H1 (cell line): ENCODE data around the gene LTBP1. TPM values are rescaled to one million over a fixed set of nuclear protein-coding genes. Genes with fewer than 3 reads are reported as not detected.

Experiments
- CTCF ChIA-PET: fragments of 300-600 bp; sonication (Branson Sonifier 250); formaldehyde crosslinking; loops from one replicate; lab custom pipeline; 2021; ENCODE audit not compliant: partially characterized antibody; lab: Charles Lee
- POLR2A ChIA-PET: fragments of 300-600 bp; sonication (Branson Sonifier 250); formaldehyde crosslinking; loops from one replicate; lab custom pipeline; 2021; ENCODE audit warnings: inconsistent platforms; ENCODE audit not compliant: partially characterized antibody; lab: Charles Lee
- DNase-seq, 2 experiments: peaks; one replicate each; pipeline versions ENCODE4 v3.0.0 to v3.0.0-alpha.2; 2010 to 2022; ENCODE audit warnings: low spot score in 2 of 2, low read depth in 1 of 2, mixed read lengths in 1 of 2
- FAIRE-seq: peaks from 2 replicates; lab custom pipeline; 2011; peaks lifted over from hg19 to GRCh38; lab: Jason Lieb, UNC
- H2AFZ ChIP-seq: 2 replicates; pipeline ENCODE4 v1.8.1; 2012; ENCODE audit warnings: low read length, inconsistent platforms
- H2AK5ac ChIP-seq: 2 replicates; pipeline ENCODE4 v1.6.1; 2013; ENCODE audit warnings: low read depth, low read length
- H2BK120ac ChIP-seq: replicated peaks from 2 replicates; pipeline ENCODE3; 2013; ENCODE audit warnings: low read depth, low read length, inconsistent platforms
- H2BK12ac ChIP-seq: 2 replicates; pipeline ENCODE4 v1.6.1; 2013; ENCODE audit warnings: low read depth, low read length
- H2BK15ac ChIP-seq: 2 replicates; pipeline ENCODE4 v1.6.1; 2013; ENCODE audit warnings: low read length
- H2BK20ac ChIP-seq: 2 replicates; pipeline ENCODE4 v1.6.1; 2013; ENCODE audit warnings: low read length
- H2BK5ac ChIP-seq: 2 replicates; pipeline ENCODE4 v1.6.1; 2013; ENCODE audit warnings: low read depth, low read length
- H3K14ac ChIP-seq: 2 replicates; pipeline ENCODE4 v1.6.1; 2013; ENCODE audit warnings: inconsistent platforms; ENCODE audit not compliant: insufficient read length
- H3K18ac ChIP-seq: 2 replicates; pipeline ENCODE4 v1.6.1; 2013; ENCODE audit warnings: low read length; ENCODE audit errors: extremely low read depth
- H3K23ac ChIP-seq: 2 replicates; pipeline ENCODE4 v1.6.1; 2013; ENCODE audit warnings: inconsistent platforms; ENCODE audit not compliant: insufficient read length
- H3K23me2 ChIP-seq: 2 replicates; pipeline ENCODE4 v1.6.1; 2013; ENCODE audit warnings: low read depth, low read length
- H3K27ac ChIP-seq: 2 replicates; pipeline ENCODE4 v1.6.1; 2011; ENCODE audit warnings: low read depth, low read length, inconsistent platforms
- H3K27me3 ChIP-seq, 4 experiments: replicated peaks in 1 of 4; 1 replicate in 1 of 4; 2 replicates in 3 of 4; pipeline versions ENCODE4 v1.6.1 to v1.8.1; 2011 to 2013; ENCODE audit warnings: low read length in 3 of 4, mild to moderate bottlenecking in 3 of 4, inconsistent platforms in 2 of 4, mixed read lengths in 2 of 4, moderate library complexity in 1 of 4; ENCODE audit not compliant: control insufficient read depth in 3 of 4, insufficient read depth in 3 of 4; ENCODE audit errors: extremely low read depth in 1 of 4
- H3K36me3 ChIP-seq, 4 experiments: 2 replicates each; pipeline versions ENCODE4 v1.6.1 to v1.8.1; 2011 to 2013; ENCODE audit warnings: mild to moderate bottlenecking in 4 of 4, low read length in 3 of 4, moderate library complexity in 2 of 4, control low read depth in 1 of 4, inconsistent platforms in 1 of 4; ENCODE audit not compliant: insufficient read depth in 4 of 4, control insufficient read depth in 2 of 4
- H3K4ac ChIP-seq: replicated peaks from 2 replicates; pipeline ENCODE3; 2013; ENCODE audit warnings: low read length, low read depth, mixed read lengths, inconsistent platforms; ENCODE audit not compliant: insufficient read length
- H3K4me1 ChIP-seq, 4 experiments: replicated peaks in 1 of 4; 1 replicate in 1 of 4; 2 replicates in 3 of 4; pipeline versions ENCODE4 v1.6.1 to v1.8.1; 2011 to 2013; ENCODE audit warnings: low read length in 3 of 4, inconsistent platforms in 2 of 4, mixed read lengths in 1 of 4; ENCODE audit not compliant: insufficient read depth in 4 of 4, control insufficient read depth in 3 of 4
- H3K4me2 ChIP-seq, 2 experiments: 2 replicates each; pipeline versions ENCODE4 v1.6.1 to v1.8.1; 2011 to 2013; ENCODE audit warnings: low read depth in 2 of 2, low read length in 2 of 2, control low read depth in 1 of 2, inconsistent platforms in 1 of 2, mild to moderate bottlenecking in 1 of 2; ENCODE audit not compliant: insufficient read depth in 1 of 2
- H3K4me3 ChIP-seq, 4 experiments: fragments of 200-600, 300-600 bp in 1 of 4; sonication (generic), shearing (Covaris generic), sonication (Bioruptor Twin) in 1 of 4; 2 replicates each; pipeline versions ENCODE4 v1.5.1 to v1.8.1; 2011 to 2016; ENCODE audit warnings: low read length in 4 of 4, low read depth in 3 of 4, control low read depth in 2 of 4, inconsistent platforms in 2 of 4, mild to moderate bottlenecking in 2 of 4, mixed read lengths in 1 of 4, moderate library complexity in 1 of 4; ENCODE audit not compliant: insufficient read depth in 2 of 4; ENCODE audit errors: extremely low read depth in 1 of 4
- H3K56ac ChIP-seq: replicated peaks from 2 replicates; pipeline ENCODE3; 2013; ENCODE audit warnings: low read depth, mild to moderate bottlenecking, mixed read lengths, low read length, inconsistent platforms; ENCODE audit not compliant: insufficient read length
- H3K79me1 ChIP-seq: 2 replicates; pipeline ENCODE4 v1.6.1; 2013; ENCODE audit warnings: low read depth, low read length, control low read depth
- H3K79me2 ChIP-seq, 2 experiments: 2 replicates each; pipeline versions ENCODE4 v1.6.1 to v1.8.1; 2012 to 2013; ENCODE audit warnings: low read length in 2 of 2, mild to moderate bottlenecking in 2 of 2, inconsistent platforms in 1 of 2; ENCODE audit not compliant: insufficient read depth in 2 of 2, control insufficient read depth in 1 of 2
- H3K9ac ChIP-seq, 4 experiments: replicated peaks in 1 of 4; 1 replicate in 1 of 4; 2 replicates in 3 of 4; pipeline versions ENCODE4 v1.6.1 to v1.8.1; 2011 to 2013; ENCODE audit warnings: low read depth in 3 of 4, low read length in 3 of 4, control low read depth in 2 of 4, mild to moderate bottlenecking in 2 of 4, moderate library complexity in 2 of 4, inconsistent platforms in 1 of 4; ENCODE audit errors: extremely low read depth in 1 of 4
- H3K9me3 ChIP-seq, 2 experiments: 2 replicates each; pipeline versions ENCODE4 v1.6.1 to v1.8.1; 2012 to 2013; ENCODE audit warnings: mild to moderate bottlenecking in 2 of 2, moderate library complexity in 2 of 2, control low read depth in 1 of 2, inconsistent platforms in 1 of 2, low read depth in 1 of 2, low read length in 1 of 2, mixed read lengths in 1 of 2; ENCODE audit not compliant: insufficient read depth in 2 of 2
- H4K20me1 ChIP-seq, 2 experiments: replicated peaks in 1 of 2; 2 replicates each; pipeline versions ENCODE3 to v1.8.1; 2011 to 2013; ENCODE audit warnings: inconsistent platforms in 2 of 2, low read length in 2 of 2, mild to moderate bottlenecking in 1 of 2; ENCODE audit not compliant: insufficient read depth in 2 of 2, control insufficient read depth in 1 of 2
- H4K5ac ChIP-seq: 2 replicates; pipeline ENCODE4 v1.6.1; 2013; ENCODE audit warnings: low read length, low read depth, mixed read lengths, inconsistent platforms; ENCODE audit not compliant: insufficient read length
- H4K8ac ChIP-seq: 2 replicates; pipeline ENCODE4 v1.8.0; 2013; ENCODE audit warnings: mild to moderate bottlenecking, moderate library complexity, low read length, inconsistent platforms; ENCODE audit not compliant: insufficient read depth; ENCODE audit errors: extremely low read depth
- H4K91ac ChIP-seq: replicated peaks from 2 replicates; pipeline ENCODE3; 2013; ENCODE audit warnings: low read length, mixed read lengths, inconsistent platforms; ENCODE audit not compliant: insufficient read length
- BCL11A ChIP-seq, 2 experiments: IDR thresholded peaks; one replicate each; pipeline ENCODE4 v1.6.1; 2011; ENCODE audit warnings: low read depth in 2 of 2, low read length in 2 of 2, mild to moderate bottlenecking in 2 of 2
- CEBPB ChIP-seq: IDR thresholded peaks from 2 replicates; pipeline ENCODE4 v1.6.1; 2012; ENCODE audit warnings: low read depth, low read length
- CTBP2 ChIP-seq: IDR thresholded peaks from 2 replicates; pipeline ENCODE4 v1.7.0; 2011; ENCODE audit warnings: borderline replicate concordance, mild to moderate bottlenecking, moderate library complexity, mixed read lengths, low read length; ENCODE audit not compliant: insufficient read depth, insufficient read length
- CTCF ChIP-seq, 3 experiments: IDR thresholded peaks; 1 replicate in 2 of 3; 2 replicates in 1 of 3; pipeline versions ENCODE4 v1.5.1 to v1.6.1; 2011; ENCODE audit warnings: low read length in 3 of 3, mild to moderate bottlenecking in 3 of 3, inconsistent platforms in 2 of 3, low read depth in 1 of 3, moderate library complexity in 1 of 3; ENCODE audit not compliant: insufficient read depth in 1 of 3; ENCODE audit errors: control extremely low read depth in 1 of 3
- GABPA ChIP-seq: IDR thresholded peaks from 2 replicates; pipeline ENCODE4 v1.6.1; 2011; ENCODE audit warnings: mild to moderate bottlenecking, low read length, moderate library complexity, borderline replicate concordance; ENCODE audit not compliant: insufficient read depth
- GTF2F1 ChIP-seq: IDR thresholded peaks from 2 replicates; pipeline ENCODE4 v1.6.1; 2012; ENCODE audit warnings: low read depth, low read length, improper control_type of control experiment, borderline replicate concordance
- KDM5A ChIP-seq: fragments of 200-600 bp; IDR thresholded peaks from 2 replicates; pipeline ENCODE4 v1.7.1; 2012; ENCODE audit warnings: mild to moderate bottlenecking, low read length, inconsistent platforms, mixed read lengths
- SIRT6 ChIP-seq: IDR thresholded peaks from one replicate; pipeline ENCODE4 v1.7.1; 2012; ENCODE audit warnings: low read length, inconsistent platforms
- TAF7 ChIP-seq: optimal IDR thresholded peaks from 2 replicates; pipeline ENCODE3; 2011; ENCODE audit warnings: low read depth, mild to moderate bottlenecking, inconsistent platforms, low read length, moderate library complexity, borderline replicate concordance
- TBP ChIP-seq: IDR thresholded peaks from 2 replicates; pipeline ENCODE4 v1.6.1; 2011; ENCODE audit warnings: low read depth, low read length, improper control_type of control experiment
- WGBS, 2 experiments: shearing (Covaris generic) in 1 of 2; methylation state at CpG; one replicate each; pipeline versions ENCODE4 v1.1.6 to v1.1.7; 2013 to 2015; ENCODE audit warnings: low lambda C conversion rate in 2 of 2, mixed read lengths in 2 of 2, inconsistent platforms in 1 of 2, low coverage in 1 of 2, missing lambda C conversion rate in 1 of 2; ENCODE audit not compliant: insufficient replicate concordance in 2 of 2, insufficient coverage in 1 of 2, insufficient read length in 1 of 2; ENCODE audit errors: extremely low coverage in 1 of 2, missing lambda C conversion rate in 1 of 2; 5-methylcytosine and 5-hydroxymethylcytosine counted together
- polyA plus RNA-seq, 7 experiments: library from polyadenylated mRNA; depleted of rRNA in 3 of 7; stranded (reverse) in 5 of 7; unstranded in 2 of 7; fragments of >200 nt in 5 of 7; fragments of 200-250 nt in 2 of 7; gene quantifications; 1 replicate in 5 of 7; 2 replicates in 1 of 7; 4 replicates in 1 of 7; pipeline versions ENCODE4 v1.2.1 to v1.2.3, GENCODE V29; 2011 to 2013; ENCODE audit warnings: missing spikeins in 2 of 7, mixed read lengths in 2 of 7
- total RNA-seq: library from RNA; stranded (reverse); fragmentation: NEBNext Ultra II Directional; extraction: Animal tissue kit (Norgen Biotek cat#: 25700); gene quantifications from 2 replicates; pipeline ENCODE4 v1.2.1, GENCODE V29; 2021

LTBP1 gene
- total and polyA plus RNA-seq, 2 of the 8 experiments (the other 6 are each of a cell fraction or from before 2014, with no cell fraction given): 15.4 to 24.7 TPM

- no peaks in the 10 kb centered on the region for H3K79me1 ChIP-seq
- H4K8ac ChIP-seq: no peak overlapping the region
- no peak overlapping the region for H3K4me2 ChIP-seq
- H3K14ac ChIP-seq: no peak overlapping the region
- no peak overlapping the region for H2BK5ac ChIP-seq
- no peak overlapping the region for H2AK5ac ChIP-seq
- H3K23me2 ChIP-seq: no peaks in the 10 kb centered on the region
- no peaks in the 10 kb centered on the region for H3K79me2 ChIP-seq
- CTCF ChIA-PET: interaction anchor here (0.9 to 1.0 kb wide), 3 partner anchors 12 to 21 kb away, joined by 3 to 6 read pairs (median 3); no protein-coding TSS in a partner anchor
- no peak overlapping the region for H3K27ac ChIP-seq
- H2BK120ac ChIP-seq: no peak overlapping the region
- DNase-seq (no peak), FAIRE-seq (no peak)
- no peak overlapping the region for H2BK20ac ChIP-seq
- H4K91ac ChIP-seq: no peak overlapping the region
- H4K5ac ChIP-seq: no peak overlapping the region
- POLR2A ChIA-PET: interaction anchor here (1.2 to 1.3 kb wide), 2 partner anchors 12 to 21 kb away, joined by 3 read pairs; no protein-coding TSS in a partner anchor
- no peak overlapping the region for H3K18ac ChIP-seq
- peaks cover 0 to 7% (median 3%) of the 10 kb centered on the region in 4 experiments; a peak in 4 of 7 replicates for H3K4me1 ChIP-seq
- no peak overlapping the region for H3K23ac ChIP-seq
- WGBS, 2 experiments: 94% methylated on average over 6 of the region's 6 CpGs; no CpG with 5 or more reads in 1 of the 2 experiments
- no peaks in the 10 kb centered on the region for H4K20me1 ChIP-seq
- H3K4me3 ChIP-seq: no peak overlapping the region
- H2BK15ac ChIP-seq: 0 out of 2 replicates have a peak overlapping the region, but pooled peaks have one; percentile 36
- H3K27me3 ChIP-seq: no peaks in the 10 kb centered on the region
- no peak overlapping the region for H3K4ac ChIP-seq
- no peaks in the 10 kb centered on the region for H3K9me3 ChIP-seq
- peak overlapping the region; percentile 12; the same call in 1 of the 2 replicates for H2BK12ac ChIP-seq
- H2AFZ ChIP-seq: no peak overlapping the region
- no peak overlapping the region for H3K56ac ChIP-seq
- no peaks in the 10 kb centered on the region for H3K36me3 ChIP-seq
- H3K9ac ChIP-seq: no peak overlapping the region
- TF ChIP-seq BCL11A (IDR thresholded peaks at IDR 0.05; ENCODE audit: low read depth in 2 of 2, low read length in 2 of 2) (no peak), GTF2F1 (no peak), CTCF (IDR thresholded peaks at IDR 0.05; ENCODE audit: control extremely low read depth in 1 of 3, insufficient read depth in 1 of 3, low read depth in 1 of 3, low read length in 3 of 3) (no peak), CTBP2 (no peak), TBP (no peak), SIRT6 (no peak), CEBPB (no peak), TAF7 (no peak), GABPA (no peak), KDM5A (no peak)
Observed at GRCh38 chr2:32925976-32926707, 20.6 kb upstream of the LTBP1 start.
